ENCODE data around the gene CRYM.
"Not testable (repeated sequence)": the region's sequence is repeated elsewhere in the genome, so short reads cannot be mapped to it uniquely, and the experiment has no call there.

Gene CRYM

DNA sequence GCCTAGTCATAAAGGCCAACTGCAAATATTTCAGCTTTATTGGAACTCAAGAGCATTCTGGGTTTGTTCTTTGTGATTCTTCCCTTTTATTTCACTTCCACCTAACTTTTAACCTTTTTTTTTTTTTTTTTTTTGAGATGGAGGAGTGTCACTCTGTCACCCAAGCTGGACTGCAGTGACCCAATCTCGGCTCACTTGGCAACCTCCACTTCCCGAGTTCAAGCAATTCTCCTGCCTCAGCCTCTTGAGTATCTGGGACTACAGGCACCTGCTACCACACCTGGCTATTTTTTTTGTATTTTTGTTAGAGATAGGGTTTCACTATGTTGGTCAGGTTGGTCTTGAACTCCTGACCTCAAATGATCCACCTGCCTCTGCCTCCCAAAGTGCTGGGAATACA is 44.2 kb upstream of the CRYM start:
- not testable (repeated sequence) for H4K8ac ChIP-seq (ENCODE audit: low read depth, low read length); H3K9ac ChIP-seq (ENCODE audit: low read depth, low read length, poor library complexity); H2BK120ac ChIP-seq (ENCODE audit: low read depth, low read length); H2AK5ac ChIP-seq (ENCODE audit: low read depth, low read length); H4K91ac ChIP-seq (ENCODE audit: low read depth, low read length, poor library complexity); H3K18ac ChIP-seq (ENCODE audit: low read length); H3K79me1 ChIP-seq (ENCODE audit: low read depth, low read length); H2BK12ac ChIP-seq (ENCODE audit: low read length); H3K36me3 ChIP-seq (replicated peaks in 1 of 2; ENCODE audit: control insufficient read depth in 2 of 2, insufficient read depth in 2 of 2, low read length in 2 of 2); H3K27ac ChIP-seq (replicated peaks; ENCODE audit: low read length); H3K9me3 ChIP-seq (replicated peaks in 1 of 2; ENCODE audit: control insufficient read depth in 2 of 2, insufficient read depth in 1 of 2, low read depth in 1 of 2, low read length in 2 of 2); H2BK5ac ChIP-seq (ENCODE audit: low read length); H3K4ac ChIP-seq (ENCODE audit: low read length); H2AFZ ChIP-seq (ENCODE audit: low read length); H3K27me3 ChIP-seq (ENCODE audit: control insufficient read depth in 3 of 3, insufficient read depth in 3 of 3, low read depth in 1 of 3, low read length in 3 of 3); DNase-seq (ENCODE audit: low spot score); H3K23ac ChIP-seq (ENCODE audit: low read depth, low read length, poor library complexity); H3K14ac ChIP-seq (ENCODE audit: low read length); H3K4me1 ChIP-seq (ENCODE audit: control insufficient read depth in 2 of 2, insufficient read depth in 1 of 2, low read depth in 1 of 2, low read length in 2 of 2); H3K4me3 ChIP-seq (ENCODE audit: low read length in 2 of 2); H2BK15ac ChIP-seq (ENCODE audit: low read length); H3K4me2 ChIP-seq (ENCODE audit: insufficient read depth, low read length, poor library complexity, severe bottlenecking)
- no CpG with 5 or more reads among the region's 2 CpGs for WGBS, 2 donors (ENCODE audit: extremely low coverage in 2 of 2, insufficient read length in 2 of 2, insufficient replicate concordance in 1 of 2)

- Histone ChIP-seq H3K4me1 (ENCODE audit: control insufficient read depth in 2 of 2, insufficient read depth in 1 of 2, low read depth in 1 of 2, low read length in 2 of 2) (no peaks in the 10 kb centered on the region), H3K9ac (ENCODE audit: low read depth, low read length, poor library complexity) (no peak overlapping the region), H3K23ac (ENCODE audit: low read depth, low read length, poor library complexity) (no peak overlapping the region), H3K14ac (ENCODE audit: low read length) (no peak overlapping the region), H2BK15ac (ENCODE audit: low read length) (no peak overlapping the region), H2BK5ac (ENCODE audit: low read length) (no peak overlapping the region), H3K79me1 (ENCODE audit: low read depth, low read length) (no peaks in the 10 kb centered on the region), H3K4ac (ENCODE audit: low read length) (no peak overlapping the region), H2BK120ac (ENCODE audit: low read depth, low read length) (no peak overlapping the region), H2AK5ac (ENCODE audit: low read depth, low read length) (no peak overlapping the region), H3K9me3 (replicated peaks in 1 of 2; ENCODE audit: control insufficient read depth in 2 of 2, insufficient read depth in 1 of 2, low read depth in 1 of 2, low read length in 2 of 2) (no peaks in the 10 kb centered on the region), H3K18ac (ENCODE audit: low read length) (no peak overlapping the region), H3K4me2 (ENCODE audit: insufficient read depth, low read length, poor library complexity, severe bottlenecking) (no peak overlapping the region), H2AFZ (ENCODE audit: low read length) (no peak overlapping the region), H3K36me3 (replicated peaks in 1 of 2; ENCODE audit: control insufficient read depth in 2 of 2, insufficient read depth in 2 of 2, low read length in 2 of 2) (no peaks in the 10 kb centered on the region), H3K4me3 (ENCODE audit: low read length in 2 of 2) (no peak overlapping the region), H3K27me3 (ENCODE audit: control insufficient read depth in 3 of 3, insufficient read depth in 3 of 3, low read depth in 1 of 3, low read length in 3 of 3) (peaks cover 0 to 1% (median 0%) of the 10 kb centered on the region in 3 experiments), H3K27ac (replicated peaks; ENCODE audit: low read length) (no peak overlapping the region), H4K8ac (ENCODE audit: low read depth, low read length) (no peak overlapping the region), H2BK12ac (ENCODE audit: low read length) (no peak overlapping the region), H4K91ac (ENCODE audit: low read depth, low read length, poor library complexity) (no peak overlapping the region)
- DNase-seq (ENCODE audit: low spot score), result no peak
- WGBS, 2 donors (ENCODE audit: extremely low coverage in 2 of 2, insufficient read length in 2 of 2, insufficient replicate concordance in 1 of 2), result no CpG with 5 or more reads among the region's 6 CpGs
Observed at GRCh38 chr16:21321736-21322135, 43.6 kb upstream of the CRYM start.

- Histone ChIP-seq H4K8ac (ENCODE audit: low read depth, low read length) (no peak overlapping the region), H3K4me3 (ENCODE audit: low read length in 2 of 2) (no peak overlapping the region), H3K9me3 (replicated peaks in 1 of 2; ENCODE audit: control insufficient read depth in 2 of 2, insufficient read depth in 1 of 2, low read depth in 1 of 2, low read length in 2 of 2) (peaks cover 0 to 3% of the 10 kb centered on the region in 2 donors), H2BK120ac (ENCODE audit: low read depth, low read length) (no peak overlapping the region), H3K18ac (ENCODE audit: low read length) (no peak overlapping the region), H2BK5ac (ENCODE audit: low read length) (no peak overlapping the region), H3K23ac (ENCODE audit: low read depth, low read length, poor library complexity) (no peak overlapping the region), H3K4ac (ENCODE audit: low read length) (no peak overlapping the region), H2BK15ac (ENCODE audit: low read length) (no peak overlapping the region), H3K14ac (ENCODE audit: low read length) (no peak overlapping the region), H3K79me1 (ENCODE audit: low read depth, low read length) (no peaks in the 10 kb centered on the region), H3K9ac (ENCODE audit: low read depth, low read length, poor library complexity) (no peak overlapping the region), H3K27me3 (ENCODE audit: control insufficient read depth in 3 of 3, insufficient read depth in 3 of 3, low read depth in 1 of 3, low read length in 3 of 3) (peaks cover 0 to 2% (median 0%) of the 10 kb centered on the region in 3 experiments), H4K91ac (ENCODE audit: low read depth, low read length, poor library complexity) (no peak overlapping the region), H3K36me3 (replicated peaks in 1 of 2; ENCODE audit: control insufficient read depth in 2 of 2, insufficient read depth in 2 of 2, low read length in 2 of 2) (no peaks in the 10 kb centered on the region), H3K27ac (replicated peaks; ENCODE audit: low read length) (no peak overlapping the region), H2AFZ (ENCODE audit: low read length) (no peak overlapping the region), H3K4me1 (ENCODE audit: control insufficient read depth in 2 of 2, insufficient read depth in 1 of 2, low read depth in 1 of 2, low read length in 2 of 2) (no peaks in the 10 kb centered on the region), H2BK12ac (ENCODE audit: low read length) (no peak overlapping the region), H2AK5ac (ENCODE audit: low read depth, low read length) (no peak overlapping the region), H3K4me2 (ENCODE audit: insufficient read depth, low read length, poor library complexity, severe bottlenecking) (no peak overlapping the region)
- no peak for DNase-seq (ENCODE audit: low spot score)
- WGBS, 2 donors (ENCODE audit: extremely low coverage in 2 of 2, insufficient read length in 2 of 2, insufficient replicate concordance in 1 of 2), result no CpG with 5 or more reads among the region's 1 CpG
Observed at GRCh38 chr16:21314339-21314738, 36.2 kb upstream of the CRYM start.

- peak overlapping the region; percentile 21 for H3K14ac ChIP-seq (ENCODE audit: low read length)
- H4K8ac ChIP-seq (ENCODE audit: low read depth, low read length); H3K4ac ChIP-seq (ENCODE audit: low read length); H2BK15ac ChIP-seq (ENCODE audit: low read length); H3K18ac ChIP-seq (ENCODE audit: low read length); H3K4me3 ChIP-seq (ENCODE audit: low read length in 2 of 2); H3K23ac ChIP-seq (ENCODE audit: low read depth, low read length, poor library complexity); H3K27me3 ChIP-seq (ENCODE audit: control insufficient read depth in 3 of 3, insufficient read depth in 3 of 3, low read depth in 1 of 3, low read length in 3 of 3); H3K27ac ChIP-seq (replicated peaks; ENCODE audit: low read length); H3K79me1 ChIP-seq (ENCODE audit: low read depth, low read length); H4K91ac ChIP-seq (ENCODE audit: low read depth, low read length, poor library complexity); H2BK5ac ChIP-seq (ENCODE audit: low read length); H3K4me2 ChIP-seq (ENCODE audit: insufficient read depth, low read length, poor library complexity, severe bottlenecking); DNase-seq (ENCODE audit: low spot score); H3K4me1 ChIP-seq (ENCODE audit: control insufficient read depth in 2 of 2, insufficient read depth in 1 of 2, low read depth in 1 of 2, low read length in 2 of 2); H3K9ac ChIP-seq (ENCODE audit: low read depth, low read length, poor library complexity); H3K9me3 ChIP-seq (replicated peaks in 1 of 2; ENCODE audit: control insufficient read depth in 2 of 2, insufficient read depth in 1 of 2, low read depth in 1 of 2, low read length in 2 of 2); H2BK12ac ChIP-seq (ENCODE audit: low read length); H2AFZ ChIP-seq (ENCODE audit: low read length); H2AK5ac ChIP-seq (ENCODE audit: low read depth, low read length); H2BK120ac ChIP-seq (ENCODE audit: low read depth, low read length); H3K36me3 ChIP-seq (replicated peaks in 1 of 2; ENCODE audit: control insufficient read depth in 2 of 2, insufficient read depth in 2 of 2, low read length in 2 of 2): not testable (repeated sequence)
- WGBS, 2 donors (ENCODE audit: extremely low coverage in 2 of 2, insufficient read length in 2 of 2, insufficient replicate concordance in 1 of 2), result no CpG with 5 or more reads among the region's 25 CpGs
Observed at GRCh38 chr16:21312863-21313372, 34.8 kb upstream of the CRYM start.
